ENCODE data around the gene PRSS21. TPM values are rescaled to one million over a fixed set of nuclear protein-coding genes. Genes with fewer than 3 reads are reported as not detected.

Gene PRSS21
- total and polyA plus RNA-seq, 3 donors from 2014 or later = 62.5 to 153 (median 130) TPM

GRCh38 chr16:2831203-2831602 is 14.2 kb downstream of the PRSS21 start:
- WGBS, 2 donors = 86 to 88% methylated on average over 14 to 15 of the region's 15 CpGs
- TF ChIP-seq POLR2A (IDR thresholded peaks at IDR 0.05) (no peak), CTCF (IDR thresholded peaks at IDR 0.05) (no peak)
- Histone ChIP-seq H3K27me3 (no peaks in the 10 kb centered on the region), H3K27ac (no peak overlapping the region), H3K9me3 (no peaks in the 10 kb centered on the region), H3K4me3 (no peak overlapping the region), H3K4me1 (no peaks in the 10 kb centered on the region), H3K36me3 (ENCODE audit: low read depth, missing control alignments) (no peaks in the 10 kb centered on the region)
- DNase-seq = no peak
- intact Hi-C loops (cut with DNase I; ENCODE audit: low total_unique reads) = no loop called here

- Histone ChIP-seq H3K27ac (no peak overlapping the region), H3K36me3 (ENCODE audit: low read depth, missing control alignments) (no peaks in the 10 kb centered on the region), H3K4me3 (no peak overlapping the region), H3K27me3 (no peaks in the 10 kb centered on the region), H3K9me3 (no peaks in the 10 kb centered on the region), H3K4me1 (no peaks in the 10 kb centered on the region)
- DNase-seq = no peak
- TF ChIP-seq CTCF (IDR thresholded peaks at IDR 0.05) (no peak), POLR2A (IDR thresholded peaks at IDR 0.05) (no peak)
- intact Hi-C loops (cut with DNase I; ENCODE audit: low total_unique reads) = no loop called here
- 81 to 85% methylated on average over 5 to 7 of the region's 7 CpGs for WGBS, 2 donors
Observed at GRCh38 chr16:2833776-2834175, 16.7 kb downstream of the PRSS21 start.

GRCh38 chr16:2834968-2835367 is 17.9 kb downstream of the PRSS21 start:
- no peak for DNase-seq
- no peak overlapping the region for H3K27ac ChIP-seq
- H3K4me3 ChIP-seq = no peak overlapping the region
- no peaks in the 10 kb centered on the region for H3K27me3 ChIP-seq
- intact Hi-C loops (cut with DNase I; ENCODE audit: low total_unique reads) = no loop called here
- H3K4me1 ChIP-seq = no peaks in the 10 kb centered on the region
- no peaks in the 10 kb centered on the region for H3K36me3 ChIP-seq (ENCODE audit: low read depth, missing control alignments)
- H3K9me3 ChIP-seq = no peaks in the 10 kb centered on the region
- no peak for TF ChIP-seq CTCF (IDR thresholded peaks at IDR 0.05)
- TF ChIP-seq POLR2A (IDR thresholded peaks at IDR 0.05) = no peak
- 87% methylated on average over 3 of the region's 3 CpGs for WGBS, 2 donors

GRCh38 chr16:2835638-2836493 is 18.8 kb downstream of the PRSS21 start:
- Histone ChIP-seq H3K27ac (no peak overlapping the region), H3K4me3 (no peak overlapping the region), H3K9me3 (no peaks in the 10 kb centered on the region), H3K4me1 (no peaks in the 10 kb centered on the region), H3K36me3 (ENCODE audit: low read depth, missing control alignments) (no peaks in the 10 kb centered on the region), H3K27me3 (no peaks in the 10 kb centered on the region)
- intact Hi-C loops (cut with DNase I; ENCODE audit: low total_unique reads) = no loop called here
- TF ChIP-seq POLR2A (IDR thresholded peaks at IDR 0.05) (no peak), CTCF (IDR thresholded peaks at IDR 0.05) (no peak)
- DNase-seq = no peak
- WGBS, 2 donors = 65 to 66% methylated on average over 21 to 22 of the region's 22 CpGs
